Kidney epithelial cell (primary cell): ENCODE measurements around the gene PDHA1. TPM values are rescaled to one million over a fixed set of nuclear protein-coding genes. Genes with fewer than 3 reads are reported as not detected.
A peak's percentile ranks its signal among the peaks of the same experiment; 100 is the strongest.

Experiments used
- DNase-seq: peaks from one replicate; pipeline ENCODE4 v3.0.0-alpha.2; 2010; ENCODE audit warnings: low read depth
- H3K27me3 ChIP-seq: 2 replicates; pipeline ENCODE4 v1.6.0; 2011; ENCODE audit warnings: low read length; ENCODE audit not compliant: control insufficient read depth, insufficient read depth
- H3K36me3 ChIP-seq: 2 replicates; pipeline ENCODE4 v1.5.1; 2011; ENCODE audit warnings: low read length; ENCODE audit not compliant: control insufficient read depth, insufficient read depth
- H3K4me3 ChIP-seq: 2 replicates; pipeline ENCODE4 v1.5.1; 2011; ENCODE audit warnings: low read depth, mild to moderate bottlenecking, control low read depth, low read length
- CTCF ChIP-seq: IDR thresholded peaks from 2 replicates; pipeline ENCODE4 v1.5.1; 2011; ENCODE audit warnings: mild to moderate bottlenecking, moderate library complexity, low read length, control low read depth, inconsistent platforms; ENCODE audit not compliant: insufficient read depth, poor library complexity, severe bottlenecking
- total RNA-seq: library from RNA; depleted of rRNA; stranded (reverse); fragments of >200 nt; gene quantifications from 2 replicates; pipeline ENCODE4 v1.2.3, GENCODE V29; 2015

Gene PDHA1
- total RNA-seq, 1 donor from 2014 or later: 74.7 TPM

- no peak for DNase-seq
- H3K27me3 ChIP-seq: no peaks in the 10 kb centered on the region
- TF ChIP-seq CTCF: peak; percentile 34
- no peak overlapping the region for H3K4me3 ChIP-seq
- no peaks in the 10 kb centered on the region for H3K36me3 ChIP-seq
Measured at GRCh38 chrX:19334945-19335626, 8.6 kb upstream of the PDHA1 start.

DNA sequence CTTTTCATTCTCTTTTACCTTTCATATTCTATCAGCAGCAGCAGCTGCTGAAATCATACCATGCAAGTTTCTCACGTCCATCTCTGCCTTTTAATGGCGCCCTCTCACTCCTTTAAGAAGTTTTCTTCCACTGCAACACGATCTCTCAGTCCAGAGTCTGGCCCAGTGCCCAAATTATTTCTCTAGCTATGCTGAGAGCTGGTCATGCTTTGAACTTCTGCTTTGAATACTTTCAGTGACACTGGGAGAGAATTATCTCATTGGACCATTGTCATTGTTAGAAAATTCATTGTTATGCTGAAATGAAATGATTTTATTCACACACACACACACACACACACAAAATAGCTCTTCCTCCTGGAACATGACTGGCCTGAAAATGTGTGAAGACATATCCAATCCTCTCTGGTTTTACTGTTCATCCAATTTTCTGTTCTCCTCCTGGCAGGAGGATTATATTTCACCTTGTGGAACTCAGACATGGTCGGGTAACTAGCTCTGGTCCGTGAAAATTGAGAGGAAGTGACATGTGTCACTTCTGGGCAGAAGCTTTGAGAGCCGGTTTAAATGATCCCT, 1.3 kb upstream of the PDHA1 start:
- no peak for DNase-seq
- no peaks in the 10 kb centered on the region for H3K27me3 ChIP-seq
- no peaks in the 10 kb centered on the region for H3K36me3 ChIP-seq
- H3K4me3 ChIP-seq: no peak overlapping the region
- no peak for TF ChIP-seq CTCF

DNA sequence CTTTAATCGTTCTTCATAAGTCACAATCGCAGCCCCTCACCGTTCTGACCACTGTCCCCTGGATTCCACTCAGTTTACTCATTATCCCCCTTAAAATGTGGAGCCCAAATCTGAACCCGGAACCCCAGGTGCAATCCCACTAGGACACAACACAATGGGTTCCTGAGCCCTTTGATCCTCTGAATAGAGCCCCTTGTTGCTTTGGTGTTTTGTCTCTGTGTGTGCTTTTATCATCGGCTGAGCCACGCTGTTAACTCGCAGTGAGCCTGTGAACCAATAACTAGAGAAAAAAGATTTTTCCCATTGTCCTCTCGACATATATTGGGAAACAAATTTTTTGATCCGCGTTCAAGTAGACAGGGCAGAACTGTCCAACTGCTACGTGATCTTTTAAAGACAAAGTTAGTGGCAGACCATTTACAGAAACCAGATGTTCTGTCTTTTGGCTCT, 617 bp upstream of the PDHA1 start:
- no peaks in the 10 kb centered on the region for H3K36me3 ChIP-seq
- no peaks in the 10 kb centered on the region for H3K27me3 ChIP-seq
- peak overlapping the region; percentile 34 for H3K4me3 ChIP-seq
- no peak for TF ChIP-seq CTCF
- DNase-seq: no peak

GRCh38 chrX:19344661-19345060, 934 bp downstream of the PDHA1 start:
- TF ChIP-seq CTCF: no peak
- H3K27me3 ChIP-seq: no peaks in the 10 kb centered on the region
- H3K36me3 ChIP-seq: no peaks in the 10 kb centered on the region
- DNase-seq: no peak
- H3K4me3 ChIP-seq: peak overlapping the region; percentile 46

DNA sequence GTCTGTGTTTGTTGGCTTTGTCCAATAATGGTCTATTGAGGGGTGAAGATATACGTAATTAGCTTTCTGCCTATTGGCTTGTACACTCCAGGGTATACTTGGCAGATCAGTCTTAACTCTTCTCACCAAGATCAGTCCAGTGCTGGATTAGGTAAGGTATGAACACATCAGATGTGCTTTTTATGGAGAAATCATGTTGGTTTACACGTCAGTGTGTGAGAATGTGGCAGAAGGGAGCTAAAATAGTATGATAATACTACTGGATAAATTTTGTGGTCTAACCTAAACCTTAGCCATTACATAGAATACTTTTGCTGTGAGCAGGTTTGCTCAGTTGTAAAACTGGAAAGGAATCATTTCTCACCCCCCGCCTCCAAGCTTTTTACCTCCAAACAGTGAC, 4.2 kb downstream of the PDHA1 start:
- TF ChIP-seq CTCF: no peak
- Histone ChIP-seq H3K4me3 (no peak overlapping the region), H3K36me3 (no peaks in the 10 kb centered on the region), H3K27me3 (no peaks in the 10 kb centered on the region)
- no peak for DNase-seq

- Histone ChIP-seq H3K36me3 (no peaks in the 10 kb centered on the region), H3K4me3 (no peak overlapping the region), H3K27me3 (no peaks in the 10 kb centered on the region)
- TF ChIP-seq CTCF: no peak
- no peak for DNase-seq
Measured at GRCh38 chrX:19349264-19349663, 5.5 kb downstream of the PDHA1 start.
